GM19023 (cell line): ENCODE measurements around the gene EFHC2.

Experiments used
- ATAC-seq: cut with Tn5 transposase; IDR thresholded peaks from one replicate; pipeline ENCODE4 v1.9.1; 2021; ENCODE audit warnings: mild to moderate bottlenecking, moderate library complexity; ENCODE audit not compliant: unreplicated experiment

EFHC2 gene

GRCh38 chrX:44155126-44155525 lies 188.3 kb downstream of the EFHC2 start:
- ATAC-seq, result no peak

GRCh38 chrX:44152852-44153251 lies 190.6 kb downstream of the EFHC2 start:
- ATAC-seq, result no peak

GRCh38 chrX:44147130-44147529 lies 196.3 kb downstream of the EFHC2 start:
- no peak for ATAC-seq

GRCh38 chrX:44144177-44144945 lies 199.1 kb downstream of the EFHC2 start:
- ATAC-seq, result no peak

- no peak for ATAC-seq
Measured at GRCh38 chrX:44143061-44143602, 200.3 kb downstream of the EFHC2 start.

GRCh38 chrX:44130189-44130588 lies 213.3 kb downstream of the EFHC2 start:
- no peak for ATAC-seq

GRCh38 chrX:44113337-44113736 lies 230.1 kb downstream of the EFHC2 start:
- no peak for ATAC-seq

GRCh38 chrX:44106864-44107263 lies 236.6 kb downstream of the EFHC2 start:
- ATAC-seq, result no peak

GRCh38 chrX:44105228-44105913 lies 238.1 kb downstream of the EFHC2 start:
- no peak for ATAC-seq

- ATAC-seq, result no peak
Measured at GRCh38 chrX:44104699-44105098, 238.8 kb downstream of the EFHC2 start.

- ATAC-seq, result no peak
Measured at GRCh38 chrX:44101281-44101680, 242.2 kb downstream of the EFHC2 start.

GRCh38 chrX:44099366-44099765 lies 244.1 kb downstream of the EFHC2 start:
- ATAC-seq, result no peak
